Esophagus squamous epithelium (tissue), 5 donors: ENCODE results near the gene VEGFD. TPM values are rescaled to one million over a fixed set of nuclear protein-coding genes. Genes with fewer than 3 reads are reported as not detected.
"Not testable (repeated sequence)": the region's sequence is repeated elsewhere in the genome, so short reads cannot be mapped to it uniquely, and the experiment has no call there.

Source experiments
- DNase-seq: peaks from one replicate; lab custom pipeline; 2025; lab: John Stamatoyannopoulos, UW
- H3K27ac ChIP-seq, 4 donors: fragments of 200-600 bp; sonication (generic); one replicate each; pipeline ENCODE4 v1.5.1; 2016 to 2019; ENCODE audit warnings: mild to moderate bottlenecking in 1 of 4
- H3K27me3 ChIP-seq, 4 donors: fragments of 200-600 bp; sonication (generic); 1 replicate in 3 of 4; 2 replicates in 1 of 4; pipeline versions ENCODE4 v1.5.1 to v1.6.0; 2017 to 2021; ENCODE audit warnings: antibody characterized with exemption in 1 of 4
- H3K36me3 ChIP-seq, 3 donors: fragments of 200-600 bp; sonication (generic); one replicate each; pipeline ENCODE4 v1.5.1; 2016 to 2019
- H3K4me1 ChIP-seq, 3 donors: fragments of 200-600 bp; sonication (generic); one replicate each; pipeline ENCODE4 v1.5.1; 2017 to 2019
- H3K4me3 ChIP-seq, 4 donors: fragments of 200-600 bp; sonication (generic); 1 replicate in 3 of 4; 2 replicates in 1 of 4; pipeline ENCODE4 v1.5.1; 2016 to 2019; ENCODE audit warnings: mild to moderate bottlenecking in 2 of 4, moderate library complexity in 1 of 4
- H3K9me3 ChIP-seq, 3 donors: fragments of 200-600 bp; sonication (generic); one replicate each; pipeline ENCODE4 v1.5.1; 2016 to 2019
- CTCF ChIP-seq, 6 experiments: fragments of 450-650 bp in 4 of 6; fragments of 200-600 bp in 2 of 6; sonication (generic) in 2 of 6; IDR thresholded peaks; one replicate each; pipeline ENCODE4 v1.5.1; 2016 to 2019; ENCODE audit warnings: antibody characterized with exemption in 6 of 6, mild to moderate bottlenecking in 4 of 6, moderate library complexity in 4 of 6
- POLR2A ChIP-seq, 4 donors: fragments of 450-650 bp; IDR thresholded peaks; one replicate each; pipeline ENCODE4 v1.6.1; 2017; ENCODE audit warnings: antibody characterized with exemption in 4 of 4, mild to moderate bottlenecking in 4 of 4, moderate library complexity in 3 of 4
- WGBS, 2 donors: methylation state at CpG; one replicate each; pipeline ENCODE4 v1.1.5; 2018; 5-methylcytosine and 5-hydroxymethylcytosine counted together
- intact Hi-C: fragments of 100-400 bp; cut with DNase I; formaldehyde crosslinking; loops from one replicate; pipeline ENCODE4 v1.15.0; 2022
- total RNA-seq, 4 donors: library from RNA; depleted of rRNA; stranded (reverse); fragments of >200 nt; gene quantifications; one replicate each; pipeline ENCODE4 v1.1.0, GENCODE V29; 2016
- donor health status: DM: yes; HTN: yes; CAD: no.

The VEGFD gene
- total RNA-seq, 4 donors from 2014 or later: 0.13 to 1.1 (median 0.48) TPM

- Histone ChIP-seq H3K9me3 (no peaks in the 10 kb centered on the region), H3K4me1 (no peaks in the 10 kb centered on the region), H3K27ac (no peak overlapping the region), H3K27me3 (no peaks in the 10 kb centered on the region), H3K4me3 (no peak overlapping the region), H3K36me3 (no peaks in the 10 kb centered on the region)
- TF ChIP-seq CTCF (IDR thresholded peaks at IDR 0.05) (no peak), POLR2A (IDR thresholded peaks at IDR 0.05) (no peak)
- 32 to 52% methylated on average over 2 of the region's 2 CpGs for WGBS, 2 donors
- no peak for DNase-seq
- intact Hi-C loops: no loop called here
Measured at GRCh38 chrX:15314472-15314871, 69.7 kb downstream of the VEGFD start.

- Histone ChIP-seq H3K27ac (no peak overlapping the region), H3K4me3 (no peak overlapping the region), H3K27me3 (no peaks in the 10 kb centered on the region), H3K36me3 (no peaks in the 10 kb centered on the region), H3K4me1 (no peaks in the 10 kb centered on the region), H3K9me3 (no peaks in the 10 kb centered on the region)
- WGBS, 2 donors: 84 to 100% methylated on average over 3 of the region's 3 CpGs
- TF ChIP-seq POLR2A (IDR thresholded peaks at IDR 0.05) (no peak), CTCF (IDR thresholded peaks at IDR 0.05) (no peak)
- intact Hi-C loops: no loop called here
- no peak for DNase-seq
Measured at GRCh38 chrX:15311119-15311518, 73.1 kb downstream of the VEGFD start.

GRCh38 chrX:15310117-15310516 is 74.1 kb downstream of the VEGFD start:
- Histone ChIP-seq H3K4me3 (no peak overlapping the region), H3K36me3 (no peaks in the 10 kb centered on the region), H3K9me3 (no peaks in the 10 kb centered on the region), H3K4me1 (no peaks in the 10 kb centered on the region), H3K27me3 (no peaks in the 10 kb centered on the region), H3K27ac (peak overlapping the region in 1 of 4 donors; percentile 9)
- TF ChIP-seq CTCF (IDR thresholded peaks at IDR 0.05): no peak
- TF ChIP-seq POLR2A (IDR thresholded peaks at IDR 0.05): no peak
- WGBS, 2 donors: 16 to 35% methylated on average over 3 of the region's 3 CpGs
- DNase-seq: no peak
- intact Hi-C loops: no loop called here

GRCh38 chrX:15305899-15306298 is 78.3 kb downstream of the VEGFD start:
- H3K27me3 ChIP-seq, intact Hi-C loops, DNase-seq, H3K4me3 ChIP-seq, H3K4me1 ChIP-seq, H3K9me3 ChIP-seq, H3K27ac ChIP-seq, H3K36me3 ChIP-seq: not testable (repeated sequence)
- 43 to 82% methylated on average over 3 of the region's 3 CpGs for WGBS, 2 donors

- intact Hi-C loops: no loop called here
- Histone ChIP-seq H3K27me3 (no peaks in the 10 kb centered on the region), H3K36me3 (no peaks in the 10 kb centered on the region), H3K4me3 (no peak overlapping the region), H3K9me3 (no peaks in the 10 kb centered on the region), H3K27ac (no peak overlapping the region), H3K4me1 (no peaks in the 10 kb centered on the region)
- no peak for DNase-seq
- no peak for TF ChIP-seq CTCF (IDR thresholded peaks at IDR 0.05)
- TF ChIP-seq POLR2A (IDR thresholded peaks at IDR 0.05): no peak
- WGBS, 2 donors: 0 to 56% methylated on average over 1 to 2 of the region's 4 CpGs
Measured at GRCh38 chrX:15301924-15302323, 82.3 kb downstream of the VEGFD start.
